GM23338 (cell line): ENCODE results near the gene LDLRAD3. TPM values are rescaled to one million over a fixed set of nuclear protein-coding genes. Genes with fewer than 3 reads are reported as not detected.

ENCODE experiments used
- CREB1 ChIP-seq: fragments of 250-450 bp; sonication (Bioruptor Pico); IDR thresholded peaks from 2 replicates; pipeline ENCODE4 v1.5.0; 2020; ENCODE audit warnings: low read depth, mild to moderate bottlenecking, moderate library complexity
- CTCF ChIP-seq, 2 experiments: fragments of 200-600 bp in 1 of 2; sonication (generic) in 1 of 2; conservative IDR thresholded peaks; 2 replicates each; pipeline versions ENCODE4 v1.5.1 to v1.6.1; 2016 to 2017; ENCODE audit warnings: antibody characterized with exemption in 2 of 2, low read depth in 2 of 2, mild to moderate bottlenecking in 2 of 2, moderate library complexity in 1 of 2
- NANOG ChIP-seq: IDR thresholded peaks from 2 replicates; pipeline ENCODE4 v1.6.1; 2016; ENCODE audit warnings: antibody characterized with exemption, borderline replicate concordance
- REST ChIP-seq: IDR thresholded peaks from one replicate; pipeline ENCODE4 v1.6.1; 2018; ENCODE audit warnings: antibody characterized with exemption; ENCODE audit not compliant: unreplicated experiment
- ZNF331 ChIP-seq: fragments of 250-450 bp; sonication (Bioruptor Pico); IDR thresholded peaks from 2 replicates; pipeline ENCODE4 v1.5.0; 2020; ENCODE audit warnings: low read depth, mild to moderate bottlenecking, moderate library complexity
- ZNF462 ChIP-seq: fragments of 250-450 bp; sonication (Bioruptor Pico); IDR thresholded peaks from 2 replicates; pipeline ENCODE4 v1.5.0; 2020; ENCODE audit warnings: mild to moderate bottlenecking, moderate library complexity
- polyA plus RNA-seq: library from polyadenylated mRNA; unstranded; fragments of >200 nt; fragmentation: Nextera tagmentation; extraction: Ambion mirVana; gene quantifications from 2 replicates; pipeline ENCODE4 v1.2.1, GENCODE V29; 2016
- total RNA-seq: library from RNA; depleted of rRNA; stranded (reverse); fragments of >200 nt; shearing (Covaris generic); gene quantifications from 2 replicates; pipeline ENCODE4 v1.2.3, GENCODE V29; 2014

LDLRAD3 gene
- total and polyA plus RNA-seq, 2 experiments from 2014 or later = 8.5 to 19.4 TPM

GRCh38 chr11:36070954-36071330 is 127.1 kb downstream of the LDLRAD3 start (continued):
- TF ChIP-seq ZNF462 (CRISPR knock-in tag) (no peak), CREB1 (CRISPR knock-in tag) (no peak), NANOG (no peak), REST (no peak), ZNF331 (no peak), CTCF (conservative IDR thresholded peaks at IDR 0.05; ENCODE audit: low read depth in 2 of 2) (no peak)
